WERI-Rb-1 (cell line): ENCODE data around the gene TSPEAR.

Experiments
- DNase-seq: peaks from one replicate; pipeline ENCODE4 v3.0.0-alpha.2; 2020
- H3K27ac ChIP-seq: fragments of 250-450 bp; sonication (Bioruptor Pico); 2 replicates; pipeline ENCODE4 v1.5.1; 2020; ENCODE audit warnings: mild to moderate bottlenecking, moderate library complexity
- H3K27me3 ChIP-seq: fragments of 250-450 bp; sonication (Bioruptor Pico); 2 replicates; pipeline ENCODE4 v1.5.1; 2021; ENCODE audit warnings: mild to moderate bottlenecking, low read depth, moderate library complexity; ENCODE audit not compliant: insufficient read depth, severe bottlenecking
- H3K36me3 ChIP-seq: fragments of 250-450 bp; sonication (Bioruptor Pico); 2 replicates; pipeline ENCODE4 v1.5.1; 2020; ENCODE audit warnings: mild to moderate bottlenecking, moderate library complexity
- H3K4me3 ChIP-seq: 2 replicates; pipeline ENCODE4 v1.5.1; 2011; ENCODE audit warnings: low read depth, mild to moderate bottlenecking, control low read depth, low read length
- H3K9me3 ChIP-seq: fragments of 250-450 bp; sonication (Bioruptor Pico); 2 replicates; pipeline ENCODE4 v1.5.1; 2021; ENCODE audit warnings: mild to moderate bottlenecking, moderate library complexity; ENCODE audit not compliant: severe bottlenecking
- CTCF ChIP-seq: IDR thresholded peaks from 2 replicates; pipeline ENCODE4 v1.5.1; 2011; ENCODE audit warnings: low read depth, mild to moderate bottlenecking, control low read depth, inconsistent platforms, low read length

Gene TSPEAR

GRCh38 chr21:44590311-44590721 is 121.1 kb downstream of the TSPEAR start:
- Histone ChIP-seq H3K27ac (no peak overlapping the region), H3K27me3 (no peaks in the 10 kb centered on the region), H3K9me3 (no peaks in the 10 kb centered on the region), H3K4me3 (no peak overlapping the region), H3K36me3 (no peaks in the 10 kb centered on the region)
- DNase-seq, result no peak
- no peak for TF ChIP-seq CTCF

DNA sequence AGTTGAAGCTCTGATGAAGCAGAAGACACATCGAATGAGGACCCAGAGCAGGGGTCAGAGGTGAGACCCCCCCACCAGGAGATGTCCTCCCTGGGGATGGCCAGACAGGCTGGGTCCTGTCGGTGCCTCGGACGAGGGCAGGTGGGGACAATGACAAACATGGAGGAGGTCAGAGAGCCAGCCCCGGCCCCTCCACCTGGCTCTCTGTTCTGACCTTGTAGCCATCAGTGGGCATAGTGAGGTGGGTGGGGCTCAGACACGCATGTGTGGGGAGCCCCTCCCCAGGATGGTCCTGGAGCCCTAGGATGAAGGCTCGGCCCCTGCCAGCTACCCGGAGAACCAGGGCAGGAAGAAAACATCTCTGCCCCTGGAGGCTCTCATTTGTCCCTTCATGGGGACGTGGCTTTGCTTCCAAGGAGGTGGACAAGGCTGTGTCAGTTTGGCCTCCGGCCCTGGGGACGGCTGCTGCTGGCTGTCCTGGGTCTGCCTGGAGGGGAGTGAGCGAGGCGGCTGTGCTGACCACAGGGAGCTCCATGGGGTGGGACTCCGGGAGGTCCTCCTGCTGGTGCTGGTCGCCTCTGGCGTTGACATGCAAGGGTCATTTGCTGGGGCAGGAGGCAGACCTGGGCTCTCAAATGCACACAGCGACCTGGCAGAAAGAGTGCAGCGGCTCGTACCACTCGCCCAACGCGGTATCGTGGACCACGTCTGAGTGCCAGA is 121.6 kb downstream of the TSPEAR start:
- TF ChIP-seq CTCF, result no peak
- DNase-seq, result no peak
- H3K27me3 ChIP-seq, result no peaks in the 10 kb centered on the region

GRCh38 chr21:44589094-44589493 is 122.3 kb downstream of the TSPEAR start:
- no peaks in the 10 kb centered on the region for H3K36me3 ChIP-seq
- H3K27ac ChIP-seq, result no peak overlapping the region
- TF ChIP-seq CTCF, result no peak
- no peak for DNase-seq
- H3K27me3 ChIP-seq, result no peaks in the 10 kb centered on the region
- H3K4me3 ChIP-seq, result no peak overlapping the region
- no peaks in the 10 kb centered on the region for H3K9me3 ChIP-seq

More for the DNA sequence above, 121.6 kb downstream of the TSPEAR start:
- no peaks in the 10 kb centered on the region for H3K9me3 ChIP-seq
- no peak overlapping the region for H3K4me3 ChIP-seq
- H3K27ac ChIP-seq, result no peak overlapping the region
- H3K36me3 ChIP-seq, result no peaks in the 10 kb centered on the region

DNA sequence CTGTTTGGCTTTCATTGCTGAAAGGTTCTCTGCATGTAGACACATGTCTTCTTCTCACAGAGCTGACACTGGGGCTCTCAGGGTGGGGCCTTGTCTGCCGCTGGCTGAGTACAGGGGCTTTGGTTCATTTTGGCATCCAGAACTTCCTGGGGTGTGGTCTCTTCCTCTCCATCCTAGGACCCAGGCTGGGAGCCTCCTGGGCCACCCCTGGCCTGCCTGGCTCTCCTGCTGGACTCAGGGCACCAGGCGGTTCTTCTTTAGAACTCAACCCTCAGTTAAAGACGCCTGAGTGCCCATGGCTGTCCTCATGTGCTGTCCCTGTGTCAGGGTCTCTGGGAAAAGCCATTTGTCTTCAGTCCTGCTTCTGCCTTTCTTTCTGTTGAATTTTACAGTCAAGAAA is 125.5 kb downstream of the TSPEAR start:
- Histone ChIP-seq H3K36me3 (no peaks in the 10 kb centered on the region), H3K27me3 (no peaks in the 10 kb centered on the region), H3K4me3 (no peak overlapping the region), H3K27ac (no peak overlapping the region), H3K9me3 (peaks cover 6% of the 10 kb centered on the region)
- no peak for TF ChIP-seq CTCF
- DNase-seq, result no peak

DNA sequence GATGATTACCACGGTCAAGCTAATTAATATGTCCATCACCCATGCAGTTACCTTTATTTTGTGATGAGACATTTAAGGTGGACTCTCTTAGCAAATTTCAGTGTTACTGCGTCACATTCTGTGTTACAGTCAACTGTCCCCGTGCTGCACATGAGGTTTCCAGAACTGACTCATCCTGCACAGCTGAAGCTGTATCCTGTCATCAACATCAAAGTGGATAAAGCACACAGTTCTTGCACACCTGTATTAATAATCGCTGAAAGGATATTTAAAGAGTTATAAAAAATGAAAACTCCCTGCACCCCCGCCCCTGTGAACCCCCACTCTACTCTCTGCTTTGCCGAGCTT is 127.6 kb downstream of the TSPEAR start:
- H3K36me3 ChIP-seq, result no peaks in the 10 kb centered on the region
- no peak overlapping the region for H3K27ac ChIP-seq
- no peak for TF ChIP-seq CTCF
- H3K9me3 ChIP-seq, result peaks cover 6% of the 10 kb centered on the region
- H3K27me3 ChIP-seq, result no peaks in the 10 kb centered on the region
- DNase-seq, result no peak
- no peak overlapping the region for H3K4me3 ChIP-seq
